GM18505 (cell line): Measurements from ENCODE around the gene PNN.
"Not testable (repeated sequence)": the region's sequence is repeated elsewhere in the genome, so short reads cannot be mapped to it uniquely, and the experiment has no call there.

ENCODE experiments used
- ATAC-seq: cut with Tn5 transposase; IDR thresholded peaks from one replicate; pipeline ENCODE4 v1.9.1; 2021; ENCODE audit not compliant: unreplicated experiment
- POLR2A ChIP-seq: IDR thresholded peaks from 4 replicates; pipeline ENCODE4 v1.6.1; 2011; ENCODE audit warnings: borderline replicate concordance; ENCODE audit not compliant: insufficient read depth, insufficient read length; ENCODE audit errors: extremely low read depth

PNN gene

DNA sequence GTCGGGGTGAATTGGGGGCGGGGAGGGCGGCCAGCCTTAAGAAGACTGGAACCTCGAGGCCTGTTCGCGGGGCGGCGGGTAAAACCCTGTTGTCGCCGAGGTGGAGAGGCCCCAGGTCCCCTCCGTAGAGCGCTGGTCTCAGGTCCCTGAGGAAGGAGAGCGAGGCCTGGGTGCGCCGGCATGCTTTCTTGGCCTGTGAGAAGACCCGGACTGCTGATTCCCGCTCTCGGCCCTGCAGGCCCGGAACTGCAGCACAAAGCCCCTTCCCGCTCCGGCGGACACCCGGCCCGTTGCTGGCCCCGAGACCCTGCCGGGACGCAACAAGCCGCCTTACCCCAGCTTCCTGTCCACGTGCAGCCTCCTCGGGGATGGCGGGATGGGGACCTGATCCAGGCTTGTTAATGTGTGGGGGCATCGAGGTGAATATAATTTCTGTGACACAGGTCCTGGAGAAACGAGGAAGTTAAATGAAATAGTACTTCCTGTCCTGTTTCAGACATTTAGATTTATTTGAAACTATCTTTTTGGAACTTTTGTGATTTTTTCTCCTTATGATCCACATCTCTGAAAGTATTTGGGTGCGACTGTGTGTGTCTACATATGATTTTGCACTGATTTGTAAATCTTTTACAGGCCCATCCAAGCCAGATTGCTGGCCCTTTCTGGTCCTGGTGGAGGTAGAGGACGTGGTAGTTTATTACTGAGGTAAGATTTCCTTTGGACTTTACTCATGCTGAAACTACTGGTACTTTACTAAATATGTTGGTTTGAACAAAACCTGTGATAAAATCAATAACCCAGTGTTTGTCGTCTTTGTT, 600 bp downstream of the PNN start:
- peak; percentile 5 for ATAC-seq
- no peak for TF ChIP-seq POLR2A

- no peak for TF ChIP-seq POLR2A
- no peak for ATAC-seq
Measured at GRCh38 chr14:39176263-39177167, 1.5 kb downstream of the PNN start.

DNA sequence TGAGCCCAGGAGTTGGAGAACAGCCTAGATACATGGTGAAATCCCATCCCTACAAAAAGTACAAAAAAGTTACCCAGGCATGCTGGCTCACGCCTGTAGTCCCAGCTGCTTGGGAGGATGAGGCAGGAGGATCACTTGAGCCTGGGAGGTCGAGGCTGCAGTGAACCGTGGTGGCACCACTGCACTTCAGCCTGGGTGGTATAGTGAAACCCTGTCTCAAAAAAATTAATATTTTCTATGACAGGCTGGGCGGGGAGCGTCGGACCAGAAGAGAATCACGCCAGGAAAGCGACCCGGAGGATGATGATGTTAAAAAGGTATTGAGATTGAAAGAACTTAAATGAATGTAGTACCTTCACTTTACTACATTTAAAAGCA, 2.1 kb downstream of the PNN start:
- ATAC-seq, result no peak
- TF ChIP-seq POLR2A, result no peak

GRCh38 chr14:39179042-39179441, 4.0 kb downstream of the PNN start:
- ATAC-seq, result no peak
- TF ChIP-seq POLR2A, result no peak

DNA sequence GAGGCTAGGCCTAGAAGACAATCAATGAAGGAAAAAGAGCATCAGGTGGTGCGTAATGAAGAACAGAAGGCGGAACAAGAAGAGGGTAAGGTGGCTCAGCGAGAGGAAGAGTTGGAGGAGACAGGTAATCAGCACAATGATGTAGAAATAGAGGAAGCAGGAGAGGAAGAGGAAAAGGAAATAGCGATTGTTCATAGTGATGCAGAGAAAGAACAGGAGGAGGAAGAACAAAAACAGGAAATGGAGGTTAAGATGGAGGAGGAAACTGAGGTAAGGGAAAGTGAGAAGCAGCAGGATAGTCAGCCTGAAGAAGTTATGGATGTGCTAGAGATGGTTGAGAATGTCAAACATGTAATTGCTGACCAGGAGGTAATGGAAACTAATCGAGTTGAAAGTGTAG, 5.5 kb downstream of the PNN start:
- TF ChIP-seq POLR2A, result no peak
- ATAC-seq, result no peak

DNA sequence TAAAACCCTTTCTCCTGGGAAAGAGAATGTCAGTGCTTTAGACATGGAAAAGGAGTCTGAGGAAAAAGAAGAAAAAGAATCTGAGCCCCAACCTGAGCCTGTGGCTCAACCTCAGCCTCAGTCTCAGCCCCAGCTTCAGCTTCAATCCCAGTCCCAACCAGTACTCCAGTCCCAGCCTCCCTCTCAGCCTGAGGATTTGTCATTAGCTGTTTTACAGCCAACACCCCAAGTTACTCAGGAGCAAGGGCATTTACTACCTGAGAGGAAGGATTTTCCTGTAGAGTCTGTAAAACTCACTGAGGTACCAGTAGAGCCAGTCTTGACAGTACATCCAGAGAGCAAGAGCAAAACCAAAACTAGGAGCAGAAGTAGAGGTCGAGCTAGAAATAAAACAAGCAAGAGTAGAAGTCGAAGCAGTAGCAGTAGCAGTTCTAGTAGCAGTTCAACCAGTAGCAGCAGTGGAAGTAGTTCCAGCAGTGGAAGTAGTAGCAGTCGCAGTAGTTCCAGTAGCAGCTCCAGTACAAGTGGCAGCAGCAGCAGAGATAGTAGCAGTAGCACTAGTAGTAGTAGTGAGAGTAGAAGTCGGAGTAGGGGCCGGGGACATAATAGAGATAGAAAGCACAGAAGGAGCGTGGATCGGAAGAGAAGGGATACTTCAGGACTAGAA, 6.1 kb downstream of the PNN start:
- no peak for TF ChIP-seq POLR2A
- ATAC-seq, result no peak

- TF ChIP-seq POLR2A, result no peak
- ATAC-seq, result no peak
Measured at GRCh38 chr14:39181693-39182047, 6.6 kb downstream of the PNN start.

DNA sequence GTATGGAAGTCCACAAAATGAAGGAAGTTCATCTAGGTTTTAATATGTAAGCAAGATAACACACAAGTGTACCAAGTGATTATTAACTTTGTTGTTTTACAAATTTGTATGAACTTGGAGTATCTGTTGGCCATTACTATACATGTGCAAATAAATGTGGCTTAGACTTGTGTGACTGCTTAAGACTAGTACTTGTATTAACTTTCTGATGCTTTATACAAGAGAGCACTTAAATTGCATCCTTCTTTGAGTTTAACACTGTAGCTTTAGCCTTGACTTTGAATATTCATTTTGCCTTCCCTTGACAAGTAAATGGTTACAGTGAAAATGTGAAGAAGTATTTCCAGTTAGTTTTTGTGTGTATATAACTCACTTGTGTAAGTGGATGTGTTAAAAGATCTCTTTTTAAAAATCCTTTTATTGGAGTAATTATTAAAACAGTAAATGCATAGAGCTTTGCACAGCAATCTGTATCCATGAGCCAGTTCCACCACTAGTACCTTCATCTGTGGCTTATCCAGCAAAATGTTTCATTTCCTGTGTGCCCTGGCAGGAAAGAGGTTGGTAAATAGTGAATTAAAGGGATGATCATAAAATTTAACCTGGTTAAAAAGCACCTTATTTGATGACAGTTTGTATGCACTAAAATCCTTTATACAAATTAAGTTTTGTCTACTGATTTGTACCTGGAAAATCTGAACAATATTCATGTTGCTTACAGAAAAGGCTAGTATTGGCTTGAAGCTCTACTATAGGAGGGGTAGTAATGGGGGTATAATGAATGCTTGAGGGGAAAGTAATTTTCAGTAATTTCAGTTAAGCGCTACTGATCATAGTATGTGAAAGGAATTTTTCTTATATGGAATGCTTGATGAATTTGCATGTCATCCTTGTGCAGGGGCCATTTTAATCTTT, 8.0 kb downstream of the PNN start:
- TF ChIP-seq POLR2A, result no peak
- ATAC-seq, result no peak

- ATAC-seq, result not testable (repeated sequence)
Measured at GRCh38 chr14:39183685-39184003, 8.6 kb downstream of the PNN start.

DNA sequence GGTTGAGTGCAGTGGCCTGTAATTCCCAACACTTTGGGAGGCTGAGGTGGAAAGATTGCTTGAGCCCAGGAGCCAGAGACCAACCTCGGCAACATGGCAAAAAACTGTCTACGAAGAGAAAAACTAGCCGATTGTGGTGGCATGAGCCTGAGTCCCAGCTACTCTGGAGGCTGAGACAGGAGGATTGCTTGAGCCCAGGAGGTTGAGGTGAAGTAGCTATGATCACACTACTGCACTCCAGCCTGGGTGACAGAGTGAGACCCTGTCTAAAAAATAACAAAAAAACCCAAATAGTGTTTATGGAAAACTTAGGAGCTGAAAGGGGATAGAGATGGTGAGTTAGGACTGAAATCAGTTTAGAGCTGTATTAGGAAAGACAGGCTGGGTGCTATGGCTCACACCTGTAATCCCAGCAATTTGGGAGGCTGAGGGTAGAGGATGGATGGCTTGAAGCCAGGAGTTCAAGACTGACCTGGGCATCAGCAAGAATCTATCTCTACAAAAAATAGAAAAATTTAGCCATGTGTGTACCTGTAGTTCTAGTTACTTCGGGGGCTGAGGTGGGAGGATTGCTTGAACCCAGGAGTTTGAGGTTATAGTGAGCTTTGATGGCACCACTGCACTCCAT, 9.7 kb downstream of the PNN start:
- TF ChIP-seq POLR2A, result no peak
- no peak for ATAC-seq

DNA sequence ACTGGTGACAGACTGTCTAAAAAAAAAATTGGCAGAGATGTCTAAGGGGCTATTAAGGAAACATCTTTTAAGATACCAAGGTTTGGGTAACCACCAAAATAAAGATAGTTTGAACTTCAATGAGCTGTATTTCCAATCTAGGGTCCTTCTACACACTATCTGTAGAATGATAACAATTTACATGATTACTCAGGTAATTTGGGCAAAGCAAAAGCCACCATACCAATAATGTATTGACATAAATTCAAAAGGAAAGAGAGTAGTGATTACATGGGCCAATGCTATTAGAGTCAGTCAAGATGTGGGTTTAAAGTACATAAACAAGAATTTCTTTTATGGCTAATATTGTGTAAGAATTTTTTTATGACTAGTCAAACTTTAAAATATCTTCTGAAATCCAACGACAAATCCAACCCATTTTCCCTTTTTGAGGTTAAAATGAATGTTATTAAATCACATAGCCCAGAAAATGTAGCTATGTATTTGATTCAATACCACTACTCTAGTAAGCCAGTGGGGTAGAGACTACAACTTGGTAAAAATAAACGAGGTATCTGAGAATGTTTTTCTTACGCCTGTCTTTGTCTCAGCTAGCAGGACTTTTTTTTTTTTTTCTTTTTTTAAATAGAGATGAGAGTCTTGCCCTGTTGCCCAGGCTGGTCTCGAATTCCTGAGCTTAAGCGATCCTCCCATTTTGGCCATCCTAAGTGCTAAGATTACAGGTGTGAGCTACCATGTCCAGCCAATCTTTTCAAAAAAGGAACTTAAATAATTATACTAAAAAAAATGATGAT, 10.4 kb downstream of the PNN start:
- no peak for ATAC-seq
- TF ChIP-seq POLR2A, result no peak
